K562 (cell line): ENCODE measurements around the gene MAP1S. TPM values are rescaled to one million over a fixed set of nuclear protein-coding genes. Genes with fewer than 3 reads are reported as not detected.

Source experiments
- CBFB ChIP-seq: sonication (generic); formaldehyde crosslinking; IDR thresholded peaks from 2 replicates; pipeline ENCODE4 v1.4.0; 2020; ENCODE audit warnings: mild to moderate bottlenecking, missing genetic modification reagents
- CTCF ChIP-seq, 3 experiments: IDR thresholded peaks in 2 of 3; conservative IDR thresholded peaks in 1 of 3; 2 replicates each; pipeline ENCODE4 v1.5.1; 2011 to 2012; ENCODE audit warnings: low read length in 3 of 3, mild to moderate bottlenecking in 3 of 3, control low read depth in 2 of 3, improper control_type of control experiment in 1 of 3, inconsistent platforms in 1 of 3, low read depth in 1 of 3, mixed read lengths in 1 of 3, moderate library complexity in 1 of 3; ENCODE audit not compliant: insufficient read depth in 2 of 3
- DACH1 ChIP-seq: fragments of 450-650 bp; IDR thresholded peaks from 2 replicates; pipeline ENCODE4 v1.6.1; 2018; ENCODE audit not compliant: partially characterized antibody
- FUS ChIP-seq: fragments of 200-400 bp; formaldehyde crosslinking; optimal IDR thresholded peaks from 2 replicates; pipeline ENCODE3; 2017; ENCODE audit warnings: low read depth, low read length
- HMG20A ChIP-seq: fragments of 450-650 bp; formaldehyde crosslinking; conservative IDR thresholded peaks from 2 replicates; pipeline ENCODE4 v1.4.0; 2020; ENCODE audit warnings: mild to moderate bottlenecking, mixed read lengths
- MAFF ChIP-seq: IDR thresholded peaks from 2 replicates; pipeline ENCODE4 v1.6.1; 2012; ENCODE audit warnings: low read length, improper control_type of control experiment
- MAFG ChIP-seq: fragments of 450-650 bp; conservative IDR thresholded peaks from 2 replicates; pipeline ENCODE4 v1.6.1; 2016; ENCODE audit warnings: missing genetic modification characterization, missing compliant biosample characterization
- MTA3 ChIP-seq: fragments of 450-650 bp; formaldehyde crosslinking; IDR thresholded peaks from 2 replicates; pipeline ENCODE4 v1.6.1; 2017; ENCODE audit warnings: mild to moderate bottlenecking, borderline replicate concordance
- NCOA2 ChIP-seq, 2 experiments: fragments of 450-650 bp; IDR thresholded peaks; 2 replicates each; pipeline ENCODE4 v1.6.1; 2018; ENCODE audit warnings: mild to moderate bottlenecking in 2 of 2, moderate library complexity in 1 of 2; ENCODE audit not compliant: partially characterized antibody in 2 of 2
- NFATC3 ChIP-seq: fragments of 450-650 bp; IDR thresholded peaks from 2 replicates; pipeline ENCODE4 v1.6.1; 2017; ENCODE audit warnings: mild to moderate bottlenecking
- SIN3A ChIP-seq, 2 experiments: fragments of 150-350 bp in 1 of 2; IDR thresholded peaks; 2 replicates each; pipeline ENCODE4 v1.6.1; 2011 to 2016; ENCODE audit warnings: borderline replicate concordance in 2 of 2, low read depth in 2 of 2, low read length in 2 of 2, mild to moderate bottlenecking in 2 of 2, moderate library complexity in 2 of 2; ENCODE audit not compliant: control insufficient read depth in 1 of 2
- STAG1 ChIP-seq: sonication (generic); formaldehyde crosslinking; IDR thresholded peaks from 2 replicates; pipeline ENCODE4 v1.5.0; 2020; ENCODE audit warnings: missing genetic modification reagents, borderline replicate concordance
- TEAD4 ChIP-seq, 2 experiments: sonication (generic) in 1 of 2; formaldehyde crosslinking in 1 of 2; IDR thresholded peaks; 2 replicates each; pipeline versions ENCODE4 v1.6.1 to v1.8.0; 2012 to 2022; ENCODE audit warnings: borderline replicate concordance in 1 of 2, inconsistent platforms in 1 of 2, low read length in 1 of 2, mild to moderate bottlenecking in 1 of 2, missing genetic modification reagents in 1 of 2
- XRCC4 ChIP-seq: IDR thresholded peaks from one replicate; pipeline ENCODE4 v1.6.1; 2011; ENCODE audit not compliant: insufficient read depth, insufficient read length; ENCODE audit errors: extremely low read depth
- ZBTB7A ChIP-seq: IDR thresholded peaks from 2 replicates; pipeline ENCODE4 v1.6.1; 2011; ENCODE audit warnings: low read depth, mild to moderate bottlenecking, low read length, moderate library complexity, borderline replicate concordance; ENCODE audit not compliant: control insufficient read depth
- ZFPM2 ChIP-seq: fragments of 250-450 bp; sonication (Bioruptor Pico); IDR thresholded peaks from 2 replicates; pipeline ENCODE4 v1.5.1; 2022; ENCODE audit warnings: mild to moderate bottlenecking
- ZNF232 ChIP-seq: sonication (generic); formaldehyde crosslinking; IDR thresholded peaks from 2 replicates; pipeline ENCODE4 v1.8.0; 2022; ENCODE audit warnings: mild to moderate bottlenecking, missing genetic modification reagents
- ZSCAN32 ChIP-seq: fragments of 450-650 bp; formaldehyde crosslinking; IDR thresholded peaks from 2 replicates; pipeline ENCODE4 v1.4.0; 2020; ENCODE audit warnings: mild to moderate bottlenecking, moderate library complexity
- polyA plus RNA-seq, 8 experiments: library from polyadenylated mRNA; depleted of rRNA in 4 of 8; stranded (reverse) in 5 of 8; unstranded in 3 of 8; fragments of >200 nt; fragmentation: Nextera tagmentation in 2 of 8; fragmentation: Illumina TruSeq in 1 of 8; extraction: Ambion mirVana in 2 of 8; extraction: Trizol in 1 of 8; gene quantifications; 2 replicates each; pipeline versions ENCODE4 v1.2.1 to v1.2.3, GENCODE V29; 2011 to 2014; ENCODE audit warnings: inconsistent platforms in 1 of 8, missing spikeins in 1 of 8
- total RNA-seq, 7 experiments: library from RNA; depleted of rRNA in 6 of 7; stranded (reverse); fragments of >200 nt in 6 of 7; fragmentation: Illumina TruSeq in 2 of 7; extraction: Trizol in 2 of 7; gene quantifications; 2 replicates each; pipeline versions ENCODE4 v1.2.1 to v1.2.3, GENCODE V29; 2011 to 2021; ENCODE audit warnings: low replicate concordance in 1 of 7
- TF ChIP-seq, protein P1 (sequence below): sonication (generic); formaldehyde crosslinking; IDR thresholded peaks from 2 replicates; pipeline ENCODE4 v1.4.0; 2020; ENCODE audit warnings: mild to moderate bottlenecking, missing genetic modification reagents

MAP1S gene
- total and polyA plus RNA-seq, 9 of the 15 experiments (the other 6 are each of a cell fraction or from before 2014, with no cell fraction given) = 2.0 to 81.0 (median 9.5) TPM

DNA sequence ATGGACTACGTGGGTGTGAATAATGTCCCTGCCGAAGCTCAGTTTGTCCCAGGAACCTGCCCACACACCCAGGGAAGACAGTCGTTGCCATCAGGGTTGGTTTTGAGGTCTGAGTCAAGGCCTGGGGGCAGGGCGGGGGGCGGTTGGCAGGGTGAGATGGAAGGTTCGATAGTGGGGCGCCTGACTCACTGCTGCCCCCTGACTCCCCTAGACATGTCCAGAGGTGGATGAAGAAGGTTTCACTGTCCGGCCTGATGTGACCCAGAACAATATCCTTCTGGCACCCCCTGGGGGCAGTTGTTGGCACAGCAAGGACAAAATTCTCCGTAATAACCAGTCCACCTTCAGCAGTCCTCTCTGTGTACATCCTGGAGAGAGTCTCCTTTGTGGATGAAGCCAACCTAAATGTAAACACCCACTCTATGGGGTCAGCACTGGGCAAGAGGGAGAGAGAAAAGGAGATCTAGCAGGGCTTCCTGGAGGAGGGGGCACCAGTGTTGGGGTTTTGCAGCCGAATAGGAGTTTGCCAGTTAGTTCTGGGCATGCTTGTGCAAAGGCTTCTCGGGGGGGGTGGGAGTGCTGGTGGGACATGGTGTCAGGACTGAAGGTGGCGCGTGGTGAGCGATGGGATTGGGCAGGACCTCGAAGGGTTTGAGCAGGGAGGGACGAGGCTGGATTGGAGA, 56.1 kb downstream of the MAP1S start (continued):
- peak; percentile 64; the same call in 1 of the 2 replicates for TF ChIP-seq ZBTB7A
- TF ChIP-seq ZFPM2 (CRISPR knock-in tag) = no peak
- no peak for TF ChIP-seq CBFB (CRISPR knock-in tag)
- TF ChIP-seq, protein P1, sequence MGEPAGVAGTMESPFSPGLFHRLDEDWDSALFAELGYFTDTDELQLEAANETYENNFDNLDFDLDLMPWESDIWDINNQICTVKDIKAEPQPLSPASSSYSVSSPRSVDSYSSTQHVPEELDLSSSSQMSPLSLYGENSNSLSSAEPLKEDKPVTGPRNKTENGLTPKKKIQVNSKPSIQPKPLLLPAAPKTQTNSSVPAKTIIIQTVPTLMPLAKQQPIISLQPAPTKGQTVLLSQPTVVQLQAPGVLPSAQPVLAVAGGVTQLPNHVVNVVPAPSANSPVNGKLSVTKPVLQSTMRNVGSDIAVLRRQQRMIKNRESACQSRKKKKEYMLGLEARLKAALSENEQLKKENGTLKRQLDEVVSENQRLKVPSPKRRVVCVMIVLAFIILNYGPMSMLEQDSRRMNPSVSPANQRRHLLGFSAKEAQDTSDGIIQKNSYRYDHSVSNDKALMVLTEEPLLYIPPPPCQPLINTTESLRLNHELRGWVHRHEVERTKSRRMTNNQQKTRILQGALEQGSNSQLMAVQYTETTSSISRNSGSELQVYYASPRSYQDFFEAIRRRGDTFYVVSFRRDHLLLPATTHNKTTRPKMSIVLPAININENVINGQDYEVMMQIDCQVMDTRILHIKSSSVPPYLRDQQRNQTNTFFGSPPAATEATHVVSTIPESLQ (CRISPR knock-in tag) = no peak
- no peak for TF ChIP-seq NFATC3
- no peak for TF ChIP-seq FUS
- TF ChIP-seq ZSCAN32 (CRISPR knock-in tag) = no peak
- TF ChIP-seq TEAD4 (IDR thresholded peaks at IDR 0.05; ENCODE audit: low read length) = no peak
- TF ChIP-seq TEAD4 (CRISPR knock-in tag; IDR thresholded peaks at IDR 0.05; ENCODE audit: borderline replicate concordance) = no peak
- no peak for TF ChIP-seq NCOA2 (IDR thresholded peaks at IDR 0.05; ENCODE audit: partially characterized antibody in 2 of 2)
- no peak for TF ChIP-seq SIN3A (IDR thresholded peaks at IDR 0.05; ENCODE audit: borderline replicate concordance in 2 of 2, control insufficient read depth in 1 of 2, low read depth in 2 of 2, low read length in 2 of 2)
- TF ChIP-seq MAFF = no peak
- TF ChIP-seq XRCC4 = no peak
- TF ChIP-seq CTCF (IDR thresholded peaks at IDR 0.05 in 2 of 3, conservative IDR thresholded peaks at IDR 0.05 in 1 of 3; ENCODE audit: insufficient read depth in 2 of 3, low read depth in 1 of 3, low read length in 3 of 3) = peak; percentile 92 to 96 (median 94)
- no peak for TF ChIP-seq MTA3
- TF ChIP-seq STAG1 = no peak
- TF ChIP-seq MAFG (tag) = no peak
- no peak for TF ChIP-seq ZNF232 (CRISPR knock-in tag)
- TF ChIP-seq HMG20A (CRISPR knock-in tag) = no peak
- no peak for TF ChIP-seq DACH1
